ENCODE measurements around the gene MAN1C1.
A peak's percentile ranks its signal among the peaks of the same experiment; 100 is the strongest.

Gene MAN1C1

DNA sequence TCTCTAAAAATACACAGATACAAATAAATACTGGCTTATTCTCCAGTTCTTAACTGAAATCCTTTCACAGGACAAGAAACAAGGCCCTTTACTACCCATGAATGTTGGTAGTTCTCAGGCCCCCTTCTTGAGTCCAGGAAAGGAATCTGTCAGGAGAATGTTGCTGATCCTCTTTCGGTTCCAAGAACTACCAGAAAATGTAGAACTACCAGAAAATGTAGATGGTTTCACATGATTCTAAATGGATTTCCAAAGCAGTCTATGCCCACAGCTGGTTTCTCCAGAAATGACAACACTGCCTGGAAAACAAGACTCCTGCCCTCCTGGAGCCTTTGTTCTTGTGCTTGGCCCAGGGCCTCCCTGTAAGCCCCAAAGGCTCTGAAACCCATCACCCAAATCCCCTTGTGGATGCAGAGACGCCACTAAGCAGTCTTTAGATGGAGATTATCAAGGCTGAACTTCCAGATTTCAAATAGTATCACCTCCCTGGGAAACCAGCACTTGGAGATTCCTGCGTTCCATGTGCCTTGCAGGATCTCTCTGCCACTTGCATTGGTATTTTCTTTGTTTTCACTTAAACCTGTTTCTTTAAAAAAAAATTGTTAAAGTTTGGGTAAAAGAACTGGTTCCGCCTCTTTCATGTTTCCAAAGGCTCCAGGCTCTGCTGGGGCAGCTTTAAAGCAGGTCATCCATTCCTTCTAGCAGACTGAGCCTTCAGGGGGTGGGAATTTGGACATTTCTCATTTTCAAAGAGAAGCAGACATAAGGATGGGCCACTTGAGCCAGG, 53.4 kb downstream of the MAN1C1 start:
- DNase-seq (ENCODE audit: low read depth, low spot score): no peak
- no peak overlapping the region for H3K4me3 ChIP-seq (ENCODE audit: low read length)

DNA sequence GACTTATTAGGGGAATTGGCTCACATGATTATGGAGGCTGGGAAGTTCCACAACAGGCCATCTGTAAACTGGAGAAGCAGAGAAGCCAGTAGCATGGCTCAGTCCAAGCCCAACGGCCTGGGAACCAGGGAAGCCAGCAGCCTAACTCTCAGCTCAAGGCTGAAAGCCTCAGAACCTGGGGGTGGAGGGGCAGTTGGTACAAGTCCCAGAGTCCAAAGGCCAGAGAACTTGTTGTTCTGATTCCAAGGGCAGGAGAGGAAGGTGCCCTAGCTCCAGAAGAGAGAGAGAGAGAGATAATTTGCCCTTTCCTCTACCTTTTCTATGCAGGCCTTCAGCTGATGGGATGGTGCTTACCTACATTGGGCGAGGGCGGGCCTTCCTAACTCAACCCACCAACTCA, 55.3 kb downstream of the MAN1C1 start:
- no peak overlapping the region for H3K4me3 ChIP-seq (ENCODE audit: low read length)
- no peak for DNase-seq (ENCODE audit: low read depth, low spot score)

DNA sequence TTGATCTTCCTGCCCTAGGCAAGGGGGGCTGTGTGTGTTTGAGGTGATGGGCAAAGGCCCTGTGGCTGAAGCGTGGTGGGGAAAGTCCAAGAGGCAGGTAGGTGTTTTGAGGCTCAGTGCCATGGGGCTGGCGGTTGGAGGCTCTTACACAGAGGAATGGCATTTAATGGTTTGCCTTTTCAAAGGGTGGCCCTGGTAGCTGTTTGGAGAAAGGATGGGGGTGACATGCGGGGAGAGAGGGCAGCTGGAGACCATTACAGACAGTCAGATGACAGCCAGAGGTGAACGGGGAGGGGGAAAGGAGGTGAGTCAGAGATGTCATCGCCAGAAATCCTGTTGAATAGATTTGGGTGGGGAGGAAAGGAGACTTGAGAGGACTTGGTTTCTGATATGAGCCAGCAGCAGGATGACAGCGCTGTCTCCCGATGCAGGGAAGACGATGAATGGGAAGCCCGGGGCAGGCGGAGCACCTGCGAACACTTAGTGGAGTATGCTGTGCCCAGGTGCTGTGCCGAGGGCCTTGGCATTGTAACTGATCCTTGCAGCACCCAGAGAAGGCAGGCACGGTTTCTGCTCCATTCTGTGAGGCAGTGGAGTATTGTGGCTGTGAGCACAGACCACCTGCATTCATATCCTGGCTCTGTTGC, 56.3 kb downstream of the MAN1C1 start:
- no peak for DNase-seq (ENCODE audit: low read depth, low spot score)
- H3K4me3 ChIP-seq (ENCODE audit: low read length): no peak overlapping the region

DNA sequence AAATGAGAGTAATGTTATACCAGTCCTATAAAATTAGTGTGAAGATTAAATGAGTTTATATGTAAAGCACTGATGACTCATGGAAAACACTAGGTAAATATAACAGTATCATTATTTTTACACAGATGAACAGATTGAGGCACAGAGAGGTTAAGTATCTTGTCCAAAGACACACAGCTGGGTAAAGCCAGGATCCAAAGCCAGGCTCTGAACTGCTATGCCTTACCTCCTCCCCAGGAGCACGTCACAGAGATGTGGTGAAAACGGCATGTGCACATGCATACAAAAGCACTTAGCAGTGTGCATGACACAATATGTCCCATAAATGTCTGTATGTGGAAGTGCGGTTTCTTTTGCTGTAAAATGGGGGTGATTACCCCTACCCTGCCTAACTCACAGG, 56.9 kb downstream of the MAN1C1 start:
- DNase-seq (ENCODE audit: low read depth, low spot score): no peak
- no peak overlapping the region for H3K4me3 ChIP-seq (ENCODE audit: low read length)

DNA sequence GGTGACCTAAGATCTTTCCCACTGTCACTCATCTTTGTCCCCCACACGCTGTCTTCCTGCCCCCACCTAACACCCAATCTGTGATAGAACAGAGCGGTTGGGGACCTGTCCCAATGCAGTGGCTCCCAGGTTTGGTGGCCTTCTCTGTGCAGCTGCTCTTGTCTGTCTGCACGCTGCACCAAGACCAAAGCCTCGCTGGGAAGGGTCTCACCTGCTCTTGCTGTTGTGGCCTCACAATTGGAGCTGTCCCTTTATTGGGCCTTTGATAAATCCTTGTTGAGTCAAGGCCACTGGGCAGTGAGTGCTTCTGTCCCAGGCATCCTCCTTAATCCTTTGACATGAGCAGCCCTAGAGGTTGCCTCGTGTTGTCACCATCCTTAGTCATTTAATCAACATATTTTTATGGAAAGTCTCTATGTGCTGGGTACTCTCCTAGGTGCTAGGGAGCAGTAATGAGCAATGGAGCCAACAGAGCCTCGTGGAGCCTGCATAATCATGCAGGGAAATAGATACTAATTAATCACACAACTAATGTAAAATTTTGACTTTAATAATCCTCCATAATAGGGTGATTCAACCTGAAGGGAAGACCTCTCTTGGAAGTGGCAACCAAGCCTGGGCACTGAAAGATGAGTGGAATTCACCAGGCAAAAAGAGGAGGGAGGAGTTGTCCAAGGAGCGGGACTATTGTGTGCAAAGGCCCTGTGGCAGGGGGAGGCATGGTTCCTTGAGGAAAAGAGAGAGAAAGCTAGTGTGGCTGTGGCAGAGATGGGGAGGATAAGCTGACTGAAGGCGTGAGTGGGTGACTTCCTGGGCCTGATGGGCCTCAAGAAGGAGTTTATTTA, 57.6 kb downstream of the MAN1C1 start:
- no peak for DNase-seq (ENCODE audit: low read depth, low spot score)
- H3K4me3 ChIP-seq (ENCODE audit: low read length): no peak overlapping the region

DNA sequence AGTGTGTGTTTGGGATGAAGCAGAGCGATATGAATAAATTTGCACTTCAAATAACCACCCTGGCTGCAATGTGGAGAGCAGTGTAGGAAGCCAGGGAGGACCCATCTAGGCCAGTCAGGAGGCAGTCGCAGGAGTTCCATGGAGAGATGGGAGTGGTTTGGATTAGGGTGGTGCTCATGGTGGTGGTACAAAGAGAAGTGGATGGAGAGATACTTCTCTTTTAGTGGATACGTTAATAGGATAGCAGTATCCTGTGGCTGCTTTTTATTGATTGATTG, 58.2 kb downstream of the MAN1C1 start:
- no peak for DNase-seq (ENCODE audit: low read depth, low spot score)
- H3K4me3 ChIP-seq (ENCODE audit: low read length): no peak overlapping the region

DNA sequence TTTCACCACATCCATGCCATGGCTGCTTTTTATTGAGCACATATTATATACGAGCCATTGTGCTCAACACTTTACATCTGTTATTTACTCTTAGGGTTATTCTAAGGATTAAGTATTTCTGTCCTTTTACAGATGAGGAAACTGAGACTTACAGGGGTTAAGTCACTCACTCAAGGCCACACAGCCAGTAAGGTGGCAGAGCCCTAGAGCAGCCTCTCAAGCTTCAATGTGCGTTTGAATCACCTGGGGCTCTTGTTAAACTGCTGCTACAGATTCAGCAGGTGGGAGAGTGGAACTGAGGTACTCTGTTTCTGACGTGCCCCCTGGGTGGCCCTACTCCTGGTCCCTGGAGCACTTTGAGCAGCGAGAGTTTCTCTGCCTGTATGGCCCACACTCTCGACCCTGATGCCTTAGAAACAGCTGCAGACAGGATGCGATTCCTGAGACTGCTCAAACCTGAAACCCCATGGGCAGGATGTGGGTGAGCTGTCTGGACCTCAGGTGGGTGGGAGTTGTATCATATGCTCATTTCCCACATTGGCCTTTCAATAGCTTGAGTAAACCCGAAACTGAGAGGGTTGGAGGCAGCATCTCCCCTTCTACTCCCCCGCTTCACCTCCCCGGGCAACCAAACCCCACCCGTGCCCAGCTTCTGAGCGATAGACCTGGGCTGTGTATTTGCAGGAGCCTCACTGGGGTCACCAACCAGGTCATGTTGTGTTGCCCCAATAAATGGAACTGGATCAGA, 59.3 kb downstream of the MAN1C1 start:
- peak; percentile 87 for DNase-seq (ENCODE audit: low read depth, low spot score)
- no peak overlapping the region for H3K4me3 ChIP-seq (ENCODE audit: low read length)

DNA sequence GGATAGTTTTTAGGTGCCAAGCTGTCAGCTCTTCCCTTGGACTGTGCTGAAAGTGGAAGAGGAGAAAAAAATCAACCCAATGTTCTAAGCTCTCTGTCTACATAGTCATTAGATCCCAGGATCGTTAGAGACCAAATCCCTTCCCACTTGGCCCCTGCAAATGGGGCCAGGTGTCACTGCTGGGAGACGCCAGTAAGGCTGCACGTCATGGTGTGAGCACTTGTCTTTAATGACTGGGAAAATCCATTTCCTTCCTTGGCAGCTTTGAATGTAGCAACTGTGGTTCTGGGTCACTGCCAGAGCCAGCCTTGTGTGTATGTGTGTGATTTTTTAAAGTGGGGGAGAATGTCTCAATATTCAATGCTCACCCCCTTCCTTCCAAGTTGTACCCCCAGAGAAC, 59.9 kb downstream of the MAN1C1 start:
- peak; percentile 25 for DNase-seq (ENCODE audit: low read depth, low spot score)
- no peak overlapping the region for H3K4me3 ChIP-seq (ENCODE audit: low read length)

DNA sequence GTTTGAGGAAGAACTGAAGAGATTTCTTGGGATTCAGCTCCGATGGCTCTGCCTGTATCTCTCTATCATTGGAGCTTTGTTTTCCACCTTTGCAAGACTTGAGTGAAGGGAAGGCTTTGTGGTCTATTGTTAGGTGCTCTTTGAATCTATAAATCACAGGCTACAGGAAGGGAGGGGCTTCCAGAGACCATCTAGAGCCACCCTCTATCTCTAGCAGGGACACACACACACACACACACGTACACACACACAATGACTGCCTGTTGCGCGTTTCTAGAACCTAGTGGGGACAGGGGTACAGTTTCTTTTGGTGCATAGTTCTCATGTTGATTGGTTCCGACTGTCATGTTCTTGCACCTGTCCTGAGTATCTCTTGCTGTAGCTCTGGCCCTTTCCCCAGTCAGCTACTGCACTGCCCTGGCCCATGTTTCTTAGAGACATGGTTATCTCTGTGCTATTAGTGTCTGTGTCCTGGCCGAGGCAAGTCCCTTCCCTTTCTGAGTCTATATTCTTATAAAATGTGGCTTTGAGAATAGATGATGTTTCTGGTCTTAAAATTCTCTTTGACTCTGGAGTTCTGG, 60.7 kb downstream of the MAN1C1 start:
- peak; percentile 33 for DNase-seq (ENCODE audit: low read depth, low spot score)
- H3K4me3 ChIP-seq (ENCODE audit: low read length): no peak overlapping the region

DNA sequence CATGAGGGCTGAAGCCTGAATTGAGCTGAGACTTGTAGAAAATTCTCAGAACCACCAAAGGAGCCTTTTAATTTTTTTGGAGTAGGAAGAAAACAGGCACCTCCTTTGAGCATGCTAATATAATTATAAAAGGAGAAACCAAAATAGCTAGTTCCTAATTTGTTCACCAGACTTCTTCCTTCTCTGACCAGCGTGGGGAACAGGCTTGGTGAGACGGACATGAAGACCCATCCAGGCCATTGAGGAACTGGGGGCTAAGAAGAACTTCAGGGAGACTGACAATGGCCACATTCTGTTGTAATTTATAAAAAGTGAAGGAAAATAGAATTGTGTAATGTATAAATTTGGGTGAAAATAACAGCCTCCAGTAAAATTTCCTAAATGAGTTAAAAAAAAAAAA, 62.6 kb downstream of the MAN1C1 start:
- DNase-seq (ENCODE audit: low read depth, low spot score): no peak
- no peak overlapping the region for H3K4me3 ChIP-seq (ENCODE audit: low read length)

DNA sequence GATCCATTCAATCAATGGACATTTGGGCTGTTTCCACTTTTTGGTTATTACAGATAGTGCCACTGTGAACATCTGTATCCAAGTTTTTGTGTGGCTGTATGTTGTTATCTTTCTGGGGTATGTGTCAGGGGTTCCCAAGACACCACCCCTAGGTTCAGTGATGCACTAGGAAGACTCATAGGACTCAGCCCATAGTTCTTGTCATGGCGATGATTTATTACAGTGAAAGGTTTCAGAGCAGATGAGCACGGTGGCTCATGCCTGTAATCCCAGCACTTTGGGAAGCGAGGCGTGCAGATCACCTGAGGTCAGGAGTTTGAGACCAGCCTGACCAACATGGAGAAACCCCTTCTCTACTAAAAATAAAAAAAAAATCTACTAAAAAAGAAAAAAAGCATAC, 64.1 kb downstream of the MAN1C1 start:
- DNase-seq (ENCODE audit: low read depth, low spot score): no peak
- no peak overlapping the region for H3K4me3 ChIP-seq (ENCODE audit: low read length)

DNA sequence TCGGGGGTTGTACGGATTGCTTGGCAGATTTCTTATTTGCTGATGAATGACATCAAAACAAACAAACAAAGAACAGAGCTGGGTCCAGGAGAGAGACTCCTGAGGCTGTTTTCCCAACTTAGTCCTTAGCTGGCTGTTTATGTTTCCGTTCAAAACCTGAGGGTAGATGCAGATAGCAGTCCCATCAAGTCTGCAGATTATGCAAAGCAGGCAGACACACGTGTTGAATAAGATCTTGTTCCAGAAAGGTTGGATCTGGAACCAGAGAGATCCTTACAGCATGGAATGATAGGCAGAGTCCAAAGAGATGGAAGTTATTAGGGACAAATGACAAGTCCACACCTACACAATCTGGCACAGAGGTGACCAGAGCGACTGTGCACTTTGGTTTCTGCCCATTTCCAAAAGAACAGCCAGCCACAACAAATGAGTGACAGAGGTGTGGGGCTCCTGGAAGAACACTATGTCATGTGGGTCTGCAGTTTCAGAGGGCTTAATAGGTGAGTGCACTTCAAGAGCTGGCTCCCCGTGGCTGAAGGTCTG, 65.5 kb downstream of the MAN1C1 start:
- H3K4me3 ChIP-seq (ENCODE audit: low read length): no peak overlapping the region
- no peak for DNase-seq (ENCODE audit: low read depth, low spot score)

DNA sequence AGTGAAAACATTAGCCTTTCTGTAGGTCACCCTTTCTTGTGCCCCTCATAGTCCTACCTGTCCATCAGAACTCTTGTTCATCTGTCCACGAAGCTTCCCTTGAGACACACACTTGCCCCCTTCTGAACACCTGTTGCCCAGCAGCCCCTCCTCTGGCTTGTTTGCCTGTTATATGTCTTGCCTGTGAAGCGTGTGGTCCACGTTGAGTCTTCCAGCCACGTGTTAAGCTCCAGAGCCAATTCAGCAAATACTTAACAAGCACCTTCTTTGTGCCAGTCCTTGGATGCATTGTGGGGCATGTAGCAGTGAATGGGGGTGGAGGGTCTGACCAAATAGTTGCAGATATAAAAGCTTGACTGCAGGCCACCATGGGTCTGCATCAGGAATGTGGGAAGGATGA, 66.6 kb downstream of the MAN1C1 start:
- no peak for DNase-seq (ENCODE audit: low read depth, low spot score)

DNA sequence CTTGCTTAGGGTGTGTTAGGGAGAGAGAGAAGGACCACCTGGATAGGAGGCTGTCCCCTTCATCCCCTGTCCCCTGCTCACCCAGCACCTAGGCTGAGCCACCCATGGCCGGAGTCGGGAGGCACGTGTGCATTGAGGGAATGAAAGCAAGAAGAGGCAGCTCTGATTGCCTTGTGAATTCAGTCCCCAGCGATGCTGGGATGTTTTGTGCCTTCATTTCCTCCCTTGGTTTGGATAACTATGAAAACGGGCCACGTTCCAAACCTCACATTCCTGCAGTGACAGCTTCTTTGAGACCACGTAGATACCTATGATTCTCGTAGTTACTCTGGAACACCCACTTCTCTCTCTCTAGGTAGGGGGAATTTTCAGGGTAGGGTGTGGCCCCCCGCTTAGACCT, 67.1 kb downstream of the MAN1C1 start:
- H3K4me3 ChIP-seq (ENCODE audit: low read length): no peak overlapping the region
- no peak for DNase-seq (ENCODE audit: low read depth, low spot score)

More for the DNA sequence above, 66.6 kb downstream of the MAN1C1 start:
- no peak overlapping the region for H3K4me3 ChIP-seq (ENCODE audit: low read length)

DNA sequence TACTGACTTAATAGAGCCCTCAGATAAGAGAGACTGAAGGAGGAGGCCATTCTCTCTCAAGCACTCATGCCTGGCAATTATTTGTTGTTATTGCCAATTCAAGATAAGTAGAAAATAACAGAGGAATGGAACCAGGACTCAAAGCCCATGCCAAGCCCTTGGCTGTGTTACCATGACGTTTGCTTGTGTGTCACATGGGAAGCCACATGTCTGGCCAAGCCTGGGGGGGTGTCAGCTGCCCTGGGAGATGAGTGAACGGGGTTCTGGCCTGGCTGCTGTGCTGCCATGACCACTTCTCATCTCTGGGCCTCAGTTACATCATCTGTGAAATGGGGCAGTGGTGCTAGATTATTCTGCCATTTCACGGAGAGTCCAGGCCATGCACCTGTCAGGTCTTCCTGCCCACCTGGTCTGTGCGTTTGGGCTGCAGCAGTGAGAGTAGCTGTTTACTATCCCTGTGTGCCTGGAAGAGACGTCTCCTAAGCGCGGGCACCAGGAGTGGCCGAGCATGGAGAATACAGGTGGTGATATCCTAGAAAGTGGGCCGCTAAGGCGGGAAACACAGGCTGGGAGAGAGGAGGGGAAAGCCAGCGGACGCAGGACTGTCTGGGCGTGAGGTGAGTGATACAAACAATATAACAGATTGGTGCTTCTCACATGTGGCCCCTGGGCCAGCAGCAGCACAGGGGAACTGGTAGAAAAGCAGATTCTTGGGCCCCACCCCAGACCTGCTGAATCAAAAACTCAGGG, 67.8 kb downstream of the MAN1C1 start:
- no peak for DNase-seq (ENCODE audit: low read depth, low spot score)

DNA sequence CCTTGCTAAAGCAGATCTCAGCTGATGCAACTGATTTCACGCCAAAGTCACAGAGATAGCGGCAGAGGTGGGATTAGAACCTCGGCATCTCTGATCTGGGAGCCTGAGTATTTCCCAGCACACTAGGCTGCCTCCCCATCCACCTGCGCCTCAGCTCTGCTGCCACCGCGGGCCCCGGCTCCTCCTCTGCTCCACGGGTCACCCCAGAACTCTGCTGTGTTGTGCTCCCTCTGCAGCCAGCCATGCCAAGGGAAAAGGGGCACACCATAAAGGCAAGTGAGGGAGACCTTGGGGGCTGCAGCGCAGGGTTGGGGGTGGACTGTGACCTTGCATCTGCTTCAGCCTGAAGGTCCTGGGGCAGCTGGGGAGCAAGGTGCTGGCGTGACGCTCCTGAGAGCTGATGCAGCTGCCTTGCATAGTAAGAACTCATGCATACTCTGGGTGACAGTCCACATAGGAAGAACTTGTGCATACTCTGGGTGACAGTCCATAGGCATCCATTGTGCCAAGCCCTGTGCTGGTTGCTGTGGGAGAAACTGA, 68.7 kb downstream of the MAN1C1 start:
- DNase-seq (ENCODE audit: low read depth, low spot score): no peak

More for the DNA sequence above, 67.8 kb downstream of the MAN1C1 start:
- H3K4me3 ChIP-seq (ENCODE audit: low read length): no peak overlapping the region

DNA sequence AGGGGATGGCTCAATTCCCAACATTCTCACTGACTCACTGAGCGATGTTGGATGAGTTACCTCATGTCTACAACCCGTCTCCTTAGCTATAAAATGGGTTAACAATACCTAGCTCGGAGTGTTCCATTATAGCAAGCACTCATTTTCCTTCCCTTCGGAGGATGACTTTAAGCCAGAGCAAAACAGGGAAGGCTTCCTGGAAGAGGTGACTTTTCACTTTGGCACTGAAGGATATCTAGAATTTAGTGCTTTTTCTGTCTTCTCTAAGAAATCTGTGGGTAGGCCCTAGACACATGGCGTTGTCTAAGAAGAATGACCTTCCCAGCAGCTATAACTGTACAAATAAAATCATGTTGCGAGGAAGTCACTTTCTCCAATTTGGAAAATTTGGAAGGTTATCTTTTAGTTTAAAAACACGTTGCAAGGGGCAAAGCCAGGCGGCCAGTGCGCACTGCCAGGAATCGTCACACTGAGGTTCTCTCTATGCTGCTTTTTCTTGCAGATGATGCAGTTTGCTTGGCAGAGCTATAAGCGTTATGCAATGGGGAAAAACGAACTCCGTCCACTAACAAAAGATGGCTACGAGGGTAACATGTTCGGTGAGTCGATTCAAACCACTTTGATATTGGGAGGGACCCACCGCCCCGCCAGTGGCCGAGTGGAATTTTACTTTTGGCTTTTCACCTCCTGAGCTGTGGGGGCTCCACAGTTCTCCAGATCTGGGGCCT, 69.5 kb downstream of the MAN1C1 start:
- DNase-seq (ENCODE audit: low read depth, low spot score): no peak
- no peak overlapping the region for H3K4me3 ChIP-seq (ENCODE audit: low read length)

More for the DNA sequence above, 68.7 kb downstream of the MAN1C1 start:
- H3K4me3 ChIP-seq (ENCODE audit: low read length): no peak overlapping the region
